ENCODE data around the gene TRAPPC14. TPM values are rescaled to one million over a fixed set of nuclear protein-coding genes. Genes with fewer than 3 reads are reported as not detected.
"Not testable (repeated sequence)": the region's sequence is repeated elsewhere in the genome, so short reads cannot be mapped to it uniquely, and the experiment has no call there.

The TRAPPC14 gene
- total RNA-seq, 2 experiments from 2014 or later = 15.7 to 17.4 TPM

DNA sequence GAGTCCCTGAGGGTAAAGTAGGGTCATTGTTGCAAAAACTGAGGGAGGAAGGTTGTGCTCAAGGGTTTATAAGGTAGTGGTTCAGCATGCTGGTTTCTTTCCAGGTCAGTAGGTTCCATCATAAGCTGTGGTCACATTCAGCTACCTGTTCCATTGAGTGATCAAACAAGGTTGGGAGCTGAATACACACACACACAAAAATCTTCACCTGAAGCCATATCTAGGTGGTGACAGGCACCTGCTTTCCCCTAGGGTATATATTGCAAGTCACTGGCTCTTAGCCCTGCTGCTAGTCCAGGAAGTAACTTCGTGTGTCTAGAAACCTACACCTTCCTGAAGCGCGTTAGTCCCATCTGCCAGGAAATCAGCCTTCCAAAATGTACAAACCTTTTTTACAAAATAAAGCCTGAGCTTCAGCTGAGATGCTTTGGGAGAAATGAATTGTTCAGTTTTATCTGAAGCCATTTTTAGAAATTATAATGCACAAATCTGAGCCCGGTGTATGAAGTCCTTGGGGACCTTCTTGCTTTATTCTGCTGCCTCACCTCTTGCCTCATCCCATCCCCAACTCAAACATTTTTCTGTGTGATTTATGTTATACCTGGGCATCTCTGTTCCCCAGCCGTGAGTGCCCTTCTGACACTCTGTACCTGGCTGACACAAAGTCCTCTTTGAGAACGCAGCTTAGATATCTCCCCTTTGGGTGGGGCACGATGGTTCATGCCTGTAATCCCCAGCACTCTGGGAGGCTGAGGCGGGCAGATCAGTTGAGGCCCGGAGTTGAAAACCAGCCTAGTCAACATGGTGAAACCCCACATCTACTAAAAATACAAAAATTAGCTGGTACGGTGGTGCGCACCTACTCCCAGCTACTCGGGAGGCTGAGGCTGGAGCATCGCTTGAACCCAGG lies 20.4 kb downstream of the TRAPPC14 start:
- intact Hi-C loops (cut with micrococcal nuclease) = loop anchor here (10.0 kb wide), 1 partner anchor 267 kb away; no protein-coding TSS in a partner anchor
- H3K36me3 Mint-ChIP-seq (ENCODE audit: low read depth) = no peaks in the 10 kb centered on the region
- DNase-seq (no peak), ATAC-seq (no peak)
- H3K4me1 Mint-ChIP-seq (ENCODE audit: low read depth) = peaks cover 13% of the 10 kb centered on the region
- no peaks in the 10 kb centered on the region for H3K27me3 Mint-ChIP-seq
- peak overlapping the region; percentile 65 for H3K27ac Mint-ChIP-seq
- no peaks in the 10 kb centered on the region for H3K9me3 Mint-ChIP-seq
- POLR2A ChIA-PET = interaction anchor here (1.1 to 1.5 kb wide), 3 partner anchors 10 to 37 kb away, joined by 3 read pairs; partner anchors contain the start of genes LAMTOR4 and MCM7
- H3K4me3 Mint-ChIP-seq = no peak overlapping the region
- CTCF ChIA-PET = interaction anchor here (0.9 to 2.9 kb wide), 5 partner anchors 10 to 270 kb away, joined by 3 to 11 read pairs (median 5); partner anchors contain the start of gene LAMTOR4
- TF ChIP-seq, protein P1, sequence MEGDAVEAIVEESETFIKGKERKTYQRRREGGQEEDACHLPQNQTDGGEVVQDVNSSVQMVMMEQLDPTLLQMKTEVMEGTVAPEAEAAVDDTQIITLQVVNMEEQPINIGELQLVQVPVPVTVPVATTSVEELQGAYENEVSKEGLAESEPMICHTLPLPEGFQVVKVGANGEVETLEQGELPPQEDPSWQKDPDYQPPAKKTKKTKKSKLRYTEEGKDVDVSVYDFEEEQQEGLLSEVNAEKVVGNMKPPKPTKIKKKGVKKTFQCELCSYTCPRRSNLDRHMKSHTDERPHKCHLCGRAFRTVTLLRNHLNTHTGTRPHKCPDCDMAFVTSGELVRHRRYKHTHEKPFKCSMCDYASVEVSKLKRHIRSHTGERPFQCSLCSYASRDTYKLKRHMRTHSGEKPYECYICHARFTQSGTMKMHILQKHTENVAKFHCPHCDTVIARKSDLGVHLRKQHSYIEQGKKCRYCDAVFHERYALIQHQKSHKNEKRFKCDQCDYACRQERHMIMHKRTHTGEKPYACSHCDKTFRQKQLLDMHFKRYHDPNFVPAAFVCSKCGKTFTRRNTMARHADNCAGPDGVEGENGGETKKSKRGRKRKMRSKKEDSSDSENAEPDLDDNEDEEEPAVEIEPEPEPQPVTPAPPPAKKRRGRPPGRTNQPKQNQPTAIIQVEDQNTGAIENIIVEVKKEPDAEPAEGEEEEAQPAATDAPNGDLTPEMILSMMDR (IDR thresholded peaks at IDR 0.05) = no peak

DNA sequence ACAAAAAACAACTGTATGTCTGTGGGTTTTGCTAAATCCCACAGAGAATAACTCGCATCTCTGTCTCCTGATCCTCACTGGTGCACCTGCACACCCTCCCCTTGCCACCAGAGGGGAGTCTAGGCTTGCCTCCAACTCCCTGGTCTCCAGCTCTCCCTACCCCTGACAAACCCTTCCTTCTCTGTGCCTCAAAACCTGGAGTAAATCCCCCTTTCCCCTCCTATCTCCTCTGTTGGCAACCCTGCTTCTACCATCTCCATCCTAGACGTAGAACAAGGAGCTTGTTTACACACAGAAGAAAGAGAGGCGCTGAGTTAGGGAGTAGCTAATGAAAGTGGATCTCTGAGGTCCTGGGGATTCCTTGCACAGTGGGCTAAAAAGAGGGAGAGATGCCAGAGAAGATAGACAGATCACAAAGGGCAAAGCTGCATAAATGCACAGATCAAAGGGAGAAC lies 25.8 kb downstream of the TRAPPC14 start:
- CTCF ChIA-PET = interaction anchor here (0.6 to 5.5 kb wide), 52 partner anchors 9 to 573 kb away, joined by 3 to 60 read pairs (median 4); partner anchors contain the start of genes AP4M1, CNPY4, GAL3ST4 and LAMTOR4
- POLR2A ChIA-PET = interaction anchor here (0.7 to 1.1 kb wide), 4 partner anchors 10 to 37 kb away, joined by 3 to 5 read pairs (median 3); no protein-coding TSS in a partner anchor
- TF ChIP-seq, protein P1 (IDR thresholded peaks at IDR 0.05) = peak; percentile 97
- Mint-ChIP-seq H3K27ac (no peak overlapping the region), H3K27me3 (no peaks in the 10 kb centered on the region), H3K4me1 (ENCODE audit: low read depth) (peaks cover 10% of the 10 kb centered on the region), H3K9me3 (no peaks in the 10 kb centered on the region), H3K36me3 (ENCODE audit: low read depth) (no peaks in the 10 kb centered on the region), H3K4me3 (no peak overlapping the region)
- ATAC-seq (peak; percentile 82), DNase-seq (peak; percentile 78)
- intact Hi-C loops (cut with micrococcal nuclease) = loop anchor here (10.0 kb wide), 1 partner anchor 272 kb away; no protein-coding TSS in a partner anchor

DNA sequence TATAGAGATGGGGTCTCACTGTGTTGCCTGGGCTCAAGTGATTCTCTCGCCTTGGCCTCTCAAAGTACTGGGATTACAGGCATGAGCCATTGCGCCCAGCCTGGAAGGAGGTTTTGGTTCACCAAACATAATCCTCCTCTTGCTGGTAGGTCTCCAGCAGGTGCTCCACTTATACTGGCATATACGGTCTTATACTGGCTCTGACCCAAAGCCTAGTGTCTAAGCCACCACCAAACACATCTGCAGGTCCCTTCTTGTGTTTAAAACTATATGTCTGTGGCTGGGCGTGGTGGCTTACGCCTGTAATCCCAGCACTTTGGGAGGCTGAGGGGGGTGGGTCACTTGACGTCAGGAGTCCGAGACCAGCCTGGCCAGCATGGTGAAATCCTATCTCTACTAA lies 26.4 kb downstream of the TRAPPC14 start:
- no peak overlapping the region for H3K27ac Mint-ChIP-seq
- H3K27me3 Mint-ChIP-seq = no peaks in the 10 kb centered on the region
- no peak for DNase-seq
- H3K4me3 Mint-ChIP-seq = no peak overlapping the region
- no peak for ATAC-seq
- ChIA-PET POLR2A (interaction anchor here (1.0 to 1.1 kb wide), 2 partner anchors 23 to 36 kb away, joined by 3 read pairs; no protein-coding TSS in a partner anchor), CTCF (interaction anchor here (0.9 to 5.5 kb wide), 42 partner anchors 8 to 574 kb away, joined by 3 to 60 read pairs (median 5); partner anchors contain the start of genes AP4M1, CNPY4, GAL3ST4 and LAMTOR4)
- TF ChIP-seq, protein P1 (IDR thresholded peaks at IDR 0.05) = no peak
- peaks cover 8% of the 10 kb centered on the region for H3K4me1 Mint-ChIP-seq (ENCODE audit: low read depth)
- no peaks in the 10 kb centered on the region for H3K36me3 Mint-ChIP-seq (ENCODE audit: low read depth)
- no peaks in the 10 kb centered on the region for H3K9me3 Mint-ChIP-seq
- intact Hi-C loops (cut with micrococcal nuclease) = loop anchor here (10.0 kb wide), 1 partner anchor 273 kb away; no protein-coding TSS in a partner anchor

DNA sequence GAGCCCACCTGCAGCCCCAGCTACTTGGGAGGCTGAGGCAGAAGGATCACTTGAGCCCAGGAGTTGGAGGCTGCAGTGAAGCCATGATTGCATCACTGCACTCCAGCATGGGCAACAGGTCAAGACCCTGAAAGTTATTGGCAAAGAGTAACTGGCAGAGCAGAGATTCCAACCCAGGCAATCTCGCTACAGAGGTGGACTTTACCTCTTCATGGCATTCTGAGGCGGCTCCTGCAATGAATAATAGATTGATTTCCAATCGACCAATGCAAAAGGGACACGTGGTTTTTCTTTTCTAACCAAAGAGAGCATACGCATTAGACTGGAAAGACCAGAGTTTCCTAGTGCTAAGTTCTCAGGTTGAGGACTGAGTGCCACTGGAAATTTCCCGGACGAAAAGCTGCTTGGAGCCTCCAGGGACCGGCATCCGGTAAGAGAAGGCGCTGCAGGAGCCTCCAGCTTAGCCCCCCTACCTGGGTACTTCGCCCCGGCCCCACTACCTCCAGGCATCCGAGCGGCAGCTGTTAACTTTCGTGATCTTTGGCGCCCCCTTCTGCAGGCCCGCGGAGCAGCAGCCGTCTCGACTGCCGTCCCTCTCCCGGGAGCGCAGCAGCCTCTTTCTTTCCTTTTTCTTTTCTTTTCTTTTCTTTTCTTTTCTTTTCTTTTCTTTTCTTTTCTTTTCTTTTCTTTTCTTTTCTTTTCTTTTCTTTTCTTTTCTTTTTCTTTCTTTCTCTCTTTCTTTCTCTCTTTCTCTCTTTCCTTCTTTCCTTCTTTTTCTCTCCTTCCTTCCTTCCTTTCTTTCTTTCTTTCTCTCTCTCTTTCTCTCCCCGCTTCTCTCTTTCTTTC lies 27.7 kb downstream of the TRAPPC14 start:
- no peak overlapping the region for H3K27ac Mint-ChIP-seq
- ChIA-PET POLR2A (interaction anchor here (1.4 to 1.6 kb wide), 2 partner anchors 16 to 30 kb away, joined by 4 to 5 read pairs; partner anchors contain the start of gene MCM7), CTCF (interaction anchor here (0.6 to 5.5 kb wide), 48 partner anchors 9 to 616 kb away, joined by 3 to 60 read pairs (median 4); partner anchors contain the start of genes AP4M1, COPS6, GAL3ST4 and GJC3)
- no peak overlapping the region for H3K4me3 Mint-ChIP-seq
- H3K9me3 Mint-ChIP-seq = no peaks in the 10 kb centered on the region
- H3K4me1 Mint-ChIP-seq (ENCODE audit: low read depth) = peaks cover 8% of the 10 kb centered on the region
- ATAC-seq (peak; percentile 30), DNase-seq (peak; percentile 94)
- TF ChIP-seq, protein P1 (IDR thresholded peaks at IDR 0.05) = peak; percentile 98
- H3K27me3 Mint-ChIP-seq = no peaks in the 10 kb centered on the region
- intact Hi-C loops (cut with micrococcal nuclease) = loop anchor here (10.0 kb wide), 1 partner anchor 274 kb away; no protein-coding TSS in a partner anchor
- peaks cover 1% of the 10 kb centered on the region for H3K36me3 Mint-ChIP-seq (ENCODE audit: low read depth)

DNA sequence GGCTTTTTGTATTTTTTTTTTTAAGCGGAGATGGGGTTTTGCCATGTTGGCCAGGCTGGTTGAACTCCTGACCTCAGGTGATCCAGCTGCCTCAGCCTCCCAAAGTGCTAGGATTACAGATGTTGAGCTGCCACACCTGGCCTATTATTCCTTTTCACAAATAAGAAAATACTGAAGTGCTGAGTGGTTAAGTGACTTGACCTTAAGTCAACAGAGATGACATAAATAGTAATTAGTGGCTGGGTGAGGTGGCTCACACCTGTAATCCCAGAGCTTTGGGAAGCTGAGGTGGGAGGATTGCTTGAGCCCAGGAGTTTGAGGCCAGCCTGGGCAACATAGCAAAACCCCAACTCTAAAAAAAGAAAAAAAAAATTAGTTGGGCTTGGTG lies 28.3 kb downstream of the TRAPPC14 start:
- not testable (repeated sequence) for H3K36me3 Mint-ChIP-seq (ENCODE audit: low read depth); DNase-seq; H3K27me3 Mint-ChIP-seq; H3K4me3 Mint-ChIP-seq; ATAC-seq; H3K27ac Mint-ChIP-seq; H3K9me3 Mint-ChIP-seq
- H3K4me1 Mint-ChIP-seq (ENCODE audit: low read depth) = peaks cover 13% of the 10 kb centered on the region
- ChIA-PET POLR2A (interaction anchor here (1.6 kb wide), 1 partner anchor 29 kb away, joined by 4 read pairs; the partner anchor contains the start of gene MCM7), CTCF (interaction anchor here (0.6 to 5.5 kb wide), 42 partner anchors 8 to 615 kb away, joined by 3 to 60 read pairs (median 5); partner anchors contain the start of genes AP4M1, COPS6, GAL3ST4 and GJC3)
- intact Hi-C loops (cut with micrococcal nuclease) = loop anchor here (10.0 kb wide), 1 partner anchor 275 kb away; no protein-coding TSS in a partner anchor
